Activated CD4-positive, alpha-beta T cell treated with anti-CD3 and anti-CD28 coated beads, Interleukin-2, amount 50 U/mL, for 4 hours (primary cell): Measurements from ENCODE around the gene SYNGR4.
"Not testable (repeated sequence)": the region's sequence is repeated elsewhere in the genome, so short reads cannot be mapped to it uniquely, and the experiment has no call there.

ENCODE experiments used
- DNase-seq, 2 experiments: peaks; one replicate each; pipeline ENCODE4 v3.0.0-alpha.2; 2020

The SYNGR4 gene

DNA sequence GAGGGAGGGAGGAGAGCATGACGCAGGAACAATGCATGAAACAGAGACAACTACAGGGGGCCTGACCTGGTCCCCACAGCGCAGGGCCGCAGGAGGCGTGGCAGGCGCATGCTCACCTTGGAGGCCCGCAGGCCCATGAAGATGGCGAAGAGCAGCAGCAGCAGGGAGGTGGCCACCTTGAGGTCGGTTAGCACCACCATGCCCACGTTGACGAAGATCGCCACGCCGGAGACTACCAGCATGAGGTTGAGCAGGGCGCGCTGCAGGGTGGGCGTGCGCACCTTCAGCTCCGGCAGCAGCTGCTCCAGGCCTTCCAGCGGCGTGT lies 21.8 kb upstream of the SYNGR4 start:
- DNase-seq = no peak

DNA sequence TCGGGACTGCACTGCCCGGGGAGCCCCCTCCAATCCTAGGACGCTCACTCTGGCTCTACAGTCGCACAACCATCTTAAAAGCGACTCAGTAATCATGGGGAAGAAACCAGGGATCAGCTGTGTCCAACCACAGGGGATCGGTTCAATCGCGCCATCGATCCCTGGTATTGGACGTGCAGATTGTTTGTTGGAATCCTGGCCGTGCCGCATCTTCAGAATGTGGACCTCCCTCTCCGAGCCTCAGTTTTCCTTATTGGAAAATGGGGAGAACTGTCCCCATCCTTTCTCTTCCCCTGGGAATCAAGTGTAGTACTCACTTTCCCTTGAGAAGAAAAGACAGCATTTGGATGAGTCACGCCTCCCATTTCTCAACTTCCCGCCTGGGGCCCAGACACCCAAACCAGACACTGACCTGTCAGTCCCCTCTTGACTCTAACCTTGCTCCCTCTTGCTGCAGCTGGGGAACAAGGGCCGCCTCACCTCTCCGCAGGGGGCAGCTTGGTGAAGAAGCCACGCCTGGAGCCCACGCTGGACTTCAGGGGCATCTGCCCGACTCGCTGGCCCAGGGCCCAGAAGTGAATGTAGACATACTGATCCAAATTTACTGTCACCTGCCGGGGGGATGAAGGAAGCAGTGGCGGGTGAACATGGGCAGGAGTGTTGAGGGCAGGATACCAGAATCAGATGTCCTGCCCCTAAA lies 21.2 kb upstream of the SYNGR4 start:
- DNase-seq = no peak

DNA sequence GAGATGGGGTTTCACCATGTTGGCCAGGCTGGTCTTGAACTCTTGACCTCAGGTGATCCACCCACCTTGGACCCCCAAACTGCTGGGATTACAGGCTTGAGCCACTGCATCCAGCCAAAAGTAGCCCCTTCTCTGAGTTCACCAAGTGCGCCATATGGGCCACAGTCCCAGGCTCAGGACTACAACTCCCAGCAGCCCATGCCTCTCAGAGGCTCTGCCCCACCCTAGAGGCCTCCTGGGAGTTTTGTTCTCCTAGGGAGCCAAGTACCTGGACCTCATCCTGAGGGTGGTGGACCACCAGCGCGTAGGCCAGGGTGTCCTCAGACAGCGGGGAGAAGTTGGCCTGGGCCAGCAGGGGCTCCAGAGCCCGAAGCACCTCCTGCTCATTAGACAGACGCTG lies 19.3 kb upstream of the SYNGR4 start:
- DNase-seq = no peak

DNA sequence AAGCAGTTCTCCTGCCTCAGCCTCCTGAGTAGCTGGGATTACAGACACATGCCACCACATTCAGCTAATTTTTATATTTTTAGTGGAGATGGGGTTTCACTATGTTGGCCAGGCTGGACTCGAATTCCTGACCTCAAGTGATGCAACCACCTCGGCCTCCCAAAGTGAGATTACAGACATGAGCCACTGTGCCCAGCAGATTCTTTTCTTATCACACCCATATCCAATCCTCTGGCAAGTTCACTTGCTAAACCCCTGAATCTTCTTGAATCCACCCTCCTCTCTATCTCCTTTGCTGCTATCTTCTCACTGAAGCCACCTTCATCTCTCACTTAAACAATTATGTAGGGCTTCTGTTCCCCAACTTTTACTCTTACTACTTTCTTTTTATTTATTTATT lies 18.0 kb upstream of the SYNGR4 start:
- no peak for DNase-seq

DNA sequence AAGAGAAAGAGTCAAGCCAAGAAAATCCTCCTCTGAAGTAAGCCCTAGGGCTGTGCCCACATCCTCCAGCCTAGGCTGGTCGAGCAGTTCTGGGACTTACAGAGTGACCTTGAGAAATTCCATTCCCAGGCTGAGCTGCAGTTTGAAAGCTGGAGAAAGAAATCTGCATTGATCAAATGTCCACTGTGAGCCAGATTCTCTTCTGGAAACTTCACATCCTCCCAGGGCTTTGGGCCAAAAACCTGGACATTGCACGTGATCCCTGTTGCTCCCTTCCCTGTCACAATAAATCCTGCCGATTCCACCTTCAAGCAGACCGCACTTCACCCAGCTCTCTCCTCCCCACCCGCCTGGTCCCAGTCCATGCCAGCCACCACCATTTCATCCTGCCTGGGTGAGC lies 16.1 kb upstream of the SYNGR4 start:
- DNase-seq = no peak

DNA sequence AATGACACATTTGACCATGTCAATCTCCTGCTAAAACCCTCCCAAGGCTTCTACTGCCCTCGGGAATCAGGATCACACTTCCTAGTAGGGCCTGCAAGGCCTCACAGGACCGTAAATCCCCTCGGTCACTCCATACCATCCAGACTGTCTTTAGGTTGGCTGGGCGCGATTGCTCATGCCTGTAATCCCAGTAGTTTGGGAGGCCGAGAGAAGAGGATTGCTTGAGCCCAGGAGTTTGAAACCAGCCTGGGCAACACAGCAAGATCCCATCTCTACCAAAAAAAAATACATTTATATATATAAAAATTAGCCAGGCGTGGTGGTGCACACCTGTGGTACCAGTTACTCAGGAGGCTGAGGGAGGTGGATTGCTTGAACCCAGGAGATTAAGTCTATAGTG lies 15.4 kb upstream of the SYNGR4 start:
- DNase-seq = no peak

DNA sequence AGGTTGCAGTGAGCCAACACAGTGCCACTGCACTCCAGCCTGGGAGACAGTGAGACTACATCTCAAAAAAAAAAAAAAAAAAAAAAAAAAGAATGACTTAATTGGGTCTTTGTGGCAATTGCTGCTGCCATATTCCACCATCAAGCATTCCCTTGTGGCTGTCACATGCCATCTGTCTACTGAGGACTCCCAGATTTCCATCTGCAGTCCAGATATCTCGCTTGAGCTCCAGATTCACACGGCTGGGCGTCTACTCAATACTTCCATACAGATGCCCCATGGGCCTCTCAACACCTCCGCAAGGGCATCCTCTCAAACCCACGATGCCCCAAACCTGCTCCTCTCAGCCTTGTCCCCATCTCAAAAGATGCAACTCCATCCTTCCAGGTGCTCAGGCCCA lies 13.3 kb upstream of the SYNGR4 start:
- no peak for DNase-seq

DNA sequence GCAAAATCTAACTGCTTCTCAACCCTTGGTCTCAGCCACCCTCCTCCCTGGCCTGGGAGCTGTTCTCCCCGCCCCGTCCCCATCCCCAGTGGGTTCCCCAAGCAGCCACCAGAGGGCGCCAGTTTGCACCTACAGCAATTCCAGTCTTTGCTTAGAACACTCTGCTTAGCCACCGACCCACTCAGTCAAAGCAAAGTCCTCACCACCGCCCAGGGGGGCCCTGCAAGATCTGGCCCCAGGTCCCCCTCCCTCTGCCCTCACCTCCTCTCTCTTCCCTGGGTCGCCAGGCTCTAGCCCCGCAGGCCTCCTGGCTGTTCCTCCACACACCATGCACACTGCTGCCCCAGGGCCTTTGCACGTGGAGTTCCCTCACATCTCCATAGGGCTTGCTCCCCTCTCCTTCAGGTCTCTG lies 12.8 kb upstream of the SYNGR4 start:
- peak; percentile 75 to 82 for DNase-seq

DNA sequence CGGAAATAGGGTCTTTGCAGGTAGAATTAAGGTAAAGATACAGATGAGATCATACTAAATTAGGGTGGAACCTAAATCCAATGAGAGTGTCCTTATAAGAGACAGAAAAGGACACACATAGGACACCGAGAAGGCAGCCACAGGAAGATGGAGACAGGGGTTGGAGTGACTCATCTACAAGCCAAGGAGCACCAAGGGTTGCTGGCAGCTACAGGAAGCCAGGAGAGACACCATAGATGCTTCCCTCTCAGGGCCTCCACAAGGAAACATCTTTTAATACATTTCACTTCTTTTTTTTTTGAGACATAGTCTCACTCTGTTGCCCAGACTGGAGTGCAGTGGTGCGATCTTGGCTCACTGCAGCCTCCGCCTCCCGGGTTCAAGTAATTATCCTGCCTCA lies 10.5 kb upstream of the SYNGR4 start:
- no peak for DNase-seq

DNA sequence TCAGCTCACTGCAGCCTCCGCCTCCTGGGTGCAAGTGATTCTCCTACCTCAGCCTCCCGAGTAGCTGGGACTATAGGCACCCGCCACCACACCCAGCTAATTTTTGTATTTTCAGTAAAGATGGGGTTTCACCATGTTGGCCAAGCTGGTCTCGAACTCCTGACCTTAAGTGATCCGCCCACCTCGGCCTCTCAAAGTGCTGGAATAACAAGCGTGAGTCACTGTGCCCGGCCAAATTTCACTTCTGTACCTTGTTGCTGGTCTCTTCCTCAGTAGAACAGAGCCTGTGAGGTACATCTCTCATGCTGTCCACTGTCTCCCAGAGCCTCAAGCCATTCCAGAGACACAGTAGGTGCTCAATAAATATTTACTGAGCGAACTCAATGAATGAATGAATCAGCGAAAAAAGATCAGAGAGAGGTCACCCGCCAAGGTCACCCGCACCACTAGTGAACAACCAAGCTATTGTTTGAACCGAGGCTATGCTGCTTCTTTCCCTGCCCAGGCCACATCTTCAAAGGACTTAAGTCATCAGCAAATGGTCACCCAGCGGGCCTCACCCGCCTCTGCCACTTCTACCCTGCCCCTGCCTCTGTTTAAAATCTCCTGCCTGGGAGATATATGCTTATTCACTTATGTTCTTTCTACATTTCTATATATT lies 9.7 kb upstream of the SYNGR4 start:
- no peak for DNase-seq

DNA sequence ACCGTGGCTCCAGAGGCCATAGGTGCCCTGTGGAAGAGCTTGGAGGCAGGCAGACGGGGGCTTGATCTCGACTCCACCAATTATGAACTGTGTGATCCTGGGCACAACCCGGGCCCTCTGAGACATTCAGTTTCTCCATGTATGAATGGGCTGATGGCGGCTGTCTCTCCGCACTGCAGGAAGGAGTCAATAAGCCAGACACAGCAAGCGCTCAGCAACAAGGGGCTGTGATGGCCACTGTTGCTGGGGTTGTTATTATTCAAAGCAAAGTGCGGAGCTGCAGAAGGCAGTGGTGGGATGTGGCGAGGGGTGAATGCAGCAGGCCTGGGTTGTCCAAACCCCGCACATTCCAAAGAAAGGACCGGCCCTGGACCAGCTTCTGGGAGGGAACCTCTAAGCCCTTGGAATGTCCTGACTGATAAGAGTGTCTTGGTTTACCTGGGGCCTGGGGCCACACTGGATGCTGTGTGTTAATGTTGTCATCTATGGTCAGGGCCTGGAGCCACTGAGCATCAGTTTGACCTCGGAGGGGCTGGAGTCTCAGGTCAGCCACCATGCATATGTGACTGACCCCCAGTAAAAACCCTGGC lies 8.7 kb upstream of the SYNGR4 start:
- no peak for DNase-seq

DNA sequence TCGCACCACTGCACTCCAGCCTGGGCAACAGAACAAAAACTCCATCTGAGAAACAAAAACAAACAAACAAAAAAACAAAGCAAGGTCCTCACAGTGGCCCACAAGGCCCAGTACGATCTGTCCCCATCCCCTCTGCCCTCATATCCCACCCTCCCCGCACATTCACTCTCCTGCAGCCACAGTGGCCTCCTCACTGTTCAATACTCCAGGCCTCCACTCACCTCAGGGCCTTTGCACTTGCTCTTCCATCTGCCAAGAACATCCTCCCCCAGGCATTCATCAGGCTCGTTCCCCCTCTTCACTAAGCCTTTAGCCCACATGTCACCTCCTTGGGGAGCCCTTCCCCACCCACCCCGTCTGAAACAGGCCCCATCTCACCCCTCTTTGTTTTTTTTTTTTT lies 5.0 kb upstream of the SYNGR4 start:
- no peak for DNase-seq

DNA sequence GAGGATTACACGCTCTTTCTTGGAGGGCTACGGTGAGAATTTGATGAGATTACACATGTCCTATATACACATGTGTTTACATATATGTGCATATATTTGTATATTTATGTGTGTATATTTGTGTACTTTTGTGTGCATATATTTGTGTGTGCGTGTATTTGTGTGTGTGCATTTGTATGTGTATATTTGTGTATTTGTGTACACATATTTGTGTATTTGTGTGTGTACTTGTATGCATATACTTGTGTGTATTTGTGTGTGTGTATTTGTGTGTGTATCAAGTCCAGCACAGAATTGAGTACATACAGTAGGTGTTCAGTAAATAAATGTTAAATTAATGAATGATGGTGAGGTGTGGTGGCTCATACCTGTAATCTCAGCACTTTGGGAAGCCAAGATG lies 2.3 kb upstream of the SYNGR4 start:
- DNase-seq = no peak

DNA sequence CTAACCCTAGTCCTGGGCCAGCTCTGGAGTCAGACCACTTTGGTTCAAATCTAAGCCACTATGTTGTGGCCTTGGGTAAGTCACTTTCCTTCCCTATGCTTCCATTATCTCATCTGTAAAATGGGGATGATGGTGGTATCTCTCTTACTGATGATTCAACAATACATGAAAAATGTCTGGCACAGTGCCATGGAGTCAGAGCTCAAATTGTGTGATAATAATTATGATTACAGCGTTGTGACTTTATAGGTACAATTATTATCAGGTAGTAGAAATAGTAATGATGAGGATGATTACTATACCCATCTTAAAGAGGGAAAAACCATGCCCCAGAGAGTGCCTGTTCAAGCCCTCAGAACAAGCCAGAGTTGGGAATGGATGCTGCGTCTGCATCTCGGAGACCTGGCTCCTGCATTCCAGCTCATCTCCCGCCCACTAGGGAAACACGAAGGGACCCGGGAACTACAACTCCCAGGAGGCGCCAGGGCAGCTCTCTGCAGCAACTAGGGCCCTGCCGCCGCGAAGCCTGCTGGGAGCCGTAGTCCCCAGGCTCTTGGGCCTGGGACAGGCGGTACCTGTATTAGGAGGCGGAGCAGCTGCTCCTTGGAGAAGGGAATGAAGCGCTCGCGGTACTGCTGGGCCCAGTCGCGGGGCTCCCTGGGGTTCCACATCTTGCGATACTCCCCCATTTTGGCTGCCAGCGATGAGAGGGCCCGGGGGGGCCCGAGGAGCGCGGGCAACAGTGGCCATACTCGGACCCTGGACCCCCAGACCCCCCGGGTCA lies 1.3 kb upstream of the SYNGR4 start:
- peak; percentile 83 to 84 for DNase-seq

DNA sequence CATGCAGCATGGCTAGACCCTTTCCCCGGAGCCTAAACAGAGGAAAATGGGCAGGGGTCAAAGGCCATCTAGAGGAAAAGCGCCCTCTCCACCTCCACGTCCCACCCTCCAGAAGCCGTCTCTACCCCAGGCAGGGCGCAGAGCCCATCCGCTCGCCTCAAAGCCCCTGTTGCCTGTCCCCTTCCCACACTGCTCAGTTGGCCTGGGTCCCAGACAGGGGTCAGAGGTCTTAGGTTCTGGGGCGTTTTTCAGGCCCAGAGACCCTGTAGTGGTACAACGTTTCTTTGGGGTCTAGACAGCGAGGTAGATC lies 712 bp upstream of the SYNGR4 start:
- DNase-seq = peak; percentile 9 to 22

DNA sequence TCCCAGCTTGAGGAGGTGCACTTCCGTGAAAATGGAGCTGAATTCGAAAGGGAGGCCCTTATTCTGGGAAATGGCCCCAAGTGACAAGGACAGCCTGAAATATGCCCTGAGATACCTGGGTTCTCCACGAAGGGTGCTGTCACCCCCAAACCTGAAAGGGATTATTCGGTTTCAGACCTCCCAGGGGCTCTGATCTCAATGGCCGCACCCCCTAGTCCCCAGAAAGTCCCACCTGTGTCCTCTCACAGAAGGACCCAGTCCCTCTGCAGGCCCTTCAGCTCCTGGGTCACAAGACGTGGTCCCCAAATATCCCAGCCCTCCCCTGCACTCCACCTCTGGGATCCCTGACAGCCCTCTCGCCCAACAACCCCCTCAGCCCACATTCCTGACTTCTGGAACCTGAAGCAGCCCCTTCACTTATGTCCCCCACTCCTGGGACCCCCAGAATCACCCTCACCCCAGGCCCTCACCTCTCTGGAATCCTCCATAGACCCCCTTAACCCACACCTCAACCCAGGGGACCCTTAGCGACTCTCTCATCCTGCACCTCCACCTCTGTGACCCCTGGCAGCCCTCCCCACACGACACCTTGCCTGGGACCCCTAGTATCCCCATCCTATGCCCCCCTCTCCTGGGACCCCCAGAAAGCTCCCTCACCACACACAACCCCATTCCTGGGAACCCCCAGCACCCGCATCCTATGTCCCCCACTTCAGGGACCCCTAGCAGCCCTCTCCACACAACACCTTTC lies 606 bp downstream of the SYNGR4 start:
- no peak for DNase-seq

DNA sequence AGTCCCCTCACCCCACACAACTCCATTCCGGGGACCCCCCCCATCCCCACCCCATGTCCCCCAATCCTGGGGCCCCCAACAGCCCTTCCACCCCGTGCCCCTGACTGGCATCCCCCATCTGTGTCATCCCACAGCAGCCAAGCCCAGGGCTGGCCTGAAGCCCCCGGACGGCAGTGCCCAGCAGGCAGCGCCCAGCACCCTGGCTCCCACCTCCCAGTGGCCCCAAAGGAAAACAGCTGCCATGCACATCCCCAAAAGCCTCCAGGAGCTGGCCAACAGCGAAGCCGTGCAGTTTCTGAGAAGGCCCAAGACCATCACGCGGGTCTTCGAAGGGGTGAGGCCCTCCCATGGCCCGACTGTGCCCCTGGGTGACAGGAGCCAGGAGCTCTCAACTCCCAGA lies 1.4 kb downstream of the SYNGR4 start:
- DNase-seq = no peak

DNA sequence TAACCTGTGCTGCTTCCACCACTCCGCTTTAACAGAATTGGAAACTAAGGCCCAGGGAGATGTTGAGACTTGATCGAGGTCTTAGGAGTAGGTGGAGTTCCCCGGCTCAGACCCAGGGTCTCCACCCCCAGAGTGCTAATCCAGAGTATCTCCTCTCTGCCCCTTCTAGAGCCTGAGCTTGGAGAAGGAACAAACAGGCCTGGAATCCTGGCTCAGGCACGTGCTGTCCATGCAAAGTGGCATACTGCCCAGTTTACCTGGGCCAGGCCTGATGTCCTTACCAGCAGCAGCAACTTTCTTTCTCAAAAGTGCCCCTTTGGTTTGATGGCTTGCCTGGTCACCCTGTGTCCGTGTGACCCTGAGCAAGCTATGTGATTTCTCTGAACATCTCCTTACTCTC lies 3.7 kb downstream of the SYNGR4 start:
- DNase-seq = no peak

DNA sequence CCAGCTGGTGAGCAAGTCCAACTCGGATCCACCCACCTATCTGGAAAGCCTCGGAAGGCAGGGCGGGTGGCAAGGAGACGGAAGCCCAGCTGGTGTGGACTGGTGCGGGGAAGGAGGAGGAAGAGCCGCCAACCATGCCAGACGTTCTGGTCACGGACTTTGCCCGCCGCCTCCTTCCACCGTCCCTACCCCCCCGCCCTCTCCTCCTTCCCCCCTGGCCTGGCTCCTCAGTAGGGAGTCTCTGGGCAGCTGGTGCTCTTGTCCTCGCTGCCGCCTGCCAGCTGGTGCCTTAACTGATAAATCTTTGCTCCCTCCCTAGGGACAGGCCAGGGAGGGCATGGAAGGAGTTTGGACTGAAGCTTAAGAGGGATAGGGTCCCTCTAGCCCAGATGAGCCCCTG lies 4.8 kb downstream of the SYNGR4 start:
- DNase-seq = no peak

DNA sequence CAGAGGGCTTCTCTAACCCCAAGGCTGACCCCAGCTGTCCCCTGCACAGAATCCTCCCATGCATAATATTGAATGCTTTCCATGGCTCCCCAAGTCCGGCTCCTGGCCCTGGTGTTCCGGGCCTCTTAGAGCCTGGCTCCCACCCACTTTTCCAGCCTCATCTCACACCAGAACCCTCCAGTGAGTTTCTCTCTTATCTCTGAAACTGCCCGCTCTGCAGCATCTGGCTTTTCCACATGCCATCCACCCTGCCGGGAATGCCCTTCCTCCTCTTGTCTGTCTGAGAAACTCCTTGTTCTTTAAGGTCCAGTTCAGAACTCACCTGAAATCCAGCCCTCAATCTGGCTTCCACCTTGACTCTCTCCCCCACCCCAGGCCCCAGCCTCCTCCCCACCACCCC lies 6.8 kb downstream of the SYNGR4 start:
- no peak for DNase-seq

DNA sequence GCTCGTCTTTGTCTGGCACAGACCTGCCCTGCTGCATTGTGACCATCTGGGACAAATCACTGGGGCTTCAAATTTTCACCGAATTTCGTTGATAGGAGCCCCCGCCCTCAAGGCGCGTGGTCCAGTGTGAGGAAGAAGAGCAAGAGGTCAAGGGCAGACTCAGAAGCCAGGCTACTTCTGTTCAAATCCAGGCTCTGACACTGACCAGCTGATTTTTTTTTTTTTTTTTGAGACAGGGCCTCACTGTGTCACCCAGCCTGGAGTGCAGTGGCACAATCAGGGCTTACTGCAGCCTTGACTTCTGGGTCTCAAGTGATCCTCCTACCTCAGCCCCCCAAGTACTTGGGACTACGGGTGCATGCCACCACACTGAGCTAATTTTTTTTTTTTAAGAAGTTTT lies 7.2 kb downstream of the SYNGR4 start:
- no peak for DNase-seq

DNA sequence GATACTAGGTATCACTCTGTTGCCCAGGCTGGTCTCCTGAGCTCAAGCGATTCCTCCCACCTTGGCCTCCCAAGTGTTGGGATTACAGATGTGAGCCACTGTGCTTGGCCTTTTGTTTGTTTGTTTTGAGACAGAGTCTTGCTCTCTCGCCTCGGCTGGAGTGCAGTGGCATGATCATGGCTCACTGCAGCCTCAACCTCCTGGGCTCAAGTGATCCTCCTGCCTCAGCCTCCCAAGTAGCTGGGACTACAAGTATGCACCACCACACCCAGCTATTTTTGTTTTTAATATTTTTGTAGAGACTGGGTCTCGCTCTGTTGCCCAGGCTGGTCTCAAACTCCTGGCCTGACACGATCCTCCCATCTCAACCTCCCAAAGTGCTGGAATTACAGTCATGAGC lies 7.6 kb downstream of the SYNGR4 start:
- DNase-seq = not testable (repeated sequence)

DNA sequence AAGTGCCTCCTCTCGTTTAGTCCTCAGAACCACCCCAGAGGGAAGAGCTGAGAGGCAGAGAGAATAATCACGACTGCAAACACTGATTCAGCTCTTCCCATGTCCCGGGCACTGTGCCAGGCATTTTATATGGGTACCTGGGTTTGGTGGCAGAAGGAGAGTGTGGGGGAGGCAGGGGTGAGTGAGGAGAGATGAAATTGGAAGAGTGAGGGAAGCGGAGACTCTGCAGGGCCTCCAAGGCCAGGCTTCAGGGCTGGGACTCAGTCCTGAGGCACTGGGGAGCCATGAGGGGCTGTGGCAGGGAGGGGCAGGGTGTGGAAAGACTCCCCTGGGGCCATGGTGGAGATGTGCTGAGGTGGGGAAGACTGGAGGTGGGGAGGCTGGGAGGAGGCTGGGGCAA lies 8.7 kb downstream of the SYNGR4 start:
- DNase-seq = no peak
